GM12892 (cell line): ENCODE data around the gene AGO4.

Source experiments
- POLR2A ChIP-seq: IDR thresholded peaks from 2 replicates; pipeline ENCODE4 v1.6.1; 2011; ENCODE audit warnings: low read depth, low read length, control low read depth
- POLR2AphosphoS5 ChIP-seq: IDR thresholded peaks from 2 replicates; pipeline ENCODE4 v1.6.1; 2011; ENCODE audit warnings: low read depth, low read length, control low read depth
- TAF1 ChIP-seq: IDR thresholded peaks from 2 replicates; pipeline ENCODE4 v1.6.1; 2011; ENCODE audit warnings: low read depth, mild to moderate bottlenecking, control low read depth, low read length, borderline replicate concordance

DNA sequence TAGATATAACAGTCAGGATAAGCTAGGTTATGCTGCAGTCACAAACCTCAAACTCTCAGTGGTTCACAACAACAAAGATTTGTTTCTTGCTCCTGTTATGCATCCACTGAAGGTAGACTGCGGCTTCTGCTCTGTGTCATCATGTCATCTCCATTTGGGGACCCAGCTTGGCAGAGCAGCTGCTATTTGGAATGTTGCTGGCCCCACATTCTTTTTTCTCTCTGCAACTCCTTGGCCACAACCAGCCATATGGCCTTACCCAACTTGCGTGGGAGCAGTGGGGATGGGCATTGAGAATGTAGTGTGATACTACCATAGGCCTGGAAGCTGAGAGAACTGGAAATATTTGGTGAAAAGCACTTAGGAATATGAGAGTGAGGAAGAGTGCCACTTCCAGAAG, 26.4 kb downstream of the AGO4 start:
- TF ChIP-seq POLR2A, result no peak
- no peak for TF ChIP-seq POLR2AphosphoS5
- no peak for TF ChIP-seq TAF1
